Activated CD4-positive, alpha-beta memory T cell treated with anti-CD3 and anti-CD28 coated beads, Interleukin-2, amount 10 ng/mL, durations not matched to agents 7 days and 5 days (primary cell): Measurements from ENCODE around the gene SRBD1. TPM values are rescaled to one million over a fixed set of nuclear protein-coding genes. Genes with fewer than 3 reads are reported as not detected.

Experiments used
- CTCF ChIA-PET: fragments of 350-600 bp; sonication (Branson Sonifier 250); formaldehyde crosslinking; loops from one replicate; lab custom pipeline; 2021; ENCODE audit warnings: antibody characterized with exemption, inconsistent platforms; lab: Charles Lee
- POLR2A ChIA-PET: fragments of 350-600 bp; sonication (Branson Sonifier 250); formaldehyde crosslinking; loops from one replicate; lab custom pipeline; 2021; ENCODE audit warnings: antibody characterized with exemption; lab: Charles Lee
- DNase-seq: peaks from one replicate; pipeline ENCODE4 v3.0.0-alpha.2; 2020
- H3K27ac Mint-ChIP-seq: one replicate; pipeline ENCODE4 v1.8.0; 2021; ENCODE audit warnings: mild to moderate bottlenecking, mixed read lengths
- H3K27me3 Mint-ChIP-seq: one replicate; pipeline ENCODE4 v1.8.0; 2021; ENCODE audit warnings: mixed read lengths
- H3K36me3 Mint-ChIP-seq: one replicate; pipeline ENCODE4 v1.8.0; 2021; ENCODE audit warnings: low read depth, mixed read lengths
- H3K4me1 Mint-ChIP-seq: one replicate; pipeline ENCODE4 v1.8.0; 2021; ENCODE audit warnings: mixed read lengths
- H3K4me3 Mint-ChIP-seq: one replicate; pipeline ENCODE4 v1.8.0; 2021; ENCODE audit warnings: mild to moderate bottlenecking, mixed read lengths
- H3K9me3 Mint-ChIP-seq: one replicate; pipeline ENCODE4 v1.8.0; 2021; ENCODE audit warnings: mixed read lengths
- total RNA-seq, 2 experiments: library from RNA; stranded (reverse); gene quantifications; one replicate each; pipeline ENCODE4 v1.2.3, GENCODE V29; 2021

SRBD1 gene
- total RNA-seq, 2 experiments from 2014 or later, result 18.1 to 18.9 TPM

- Mint-ChIP-seq H3K36me3 (peaks cover 26% of the 10 kb centered on the region), H3K9me3 (no peaks in the 10 kb centered on the region), H3K27ac (no peak overlapping the region), H3K4me3 (no peak overlapping the region), H3K27me3 (no peaks in the 10 kb centered on the region), H3K4me1 (peaks cover 12% of the 10 kb centered on the region)
- ChIA-PET CTCF (no interaction called here), POLR2A (no interaction called here)
- no peak for DNase-seq
Measured at GRCh38 chr2:45559436-45559835, 51.6 kb downstream of the SRBD1 start.

GRCh38 chr2:45554742-45555140 lies 56.3 kb downstream of the SRBD1 start:
- Mint-ChIP-seq H3K4me1 (peaks cover 28% of the 10 kb centered on the region), H3K36me3 (peaks cover 50% of the 10 kb centered on the region), H3K27me3 (no peaks in the 10 kb centered on the region), H3K27ac (peak overlapping the region; percentile 61), H3K4me3 (no peak overlapping the region), H3K9me3 (no peaks in the 10 kb centered on the region)
- ChIA-PET POLR2A (interaction anchor here (2.6 kb wide), 1 partner anchor 13 kb away, joined by 17 read pairs; no protein-coding TSS in a partner anchor), CTCF (interaction anchor here (0.9 kb wide), 2 partner anchors 60 to 573 kb away, joined by 3 to 4 read pairs; no protein-coding TSS in a partner anchor)
- DNase-seq, result no peak

GRCh38 chr2:45554073-45554741 lies 56.9 kb downstream of the SRBD1 start:
- ChIA-PET CTCF (interaction anchor here (0.9 kb wide), 2 partner anchors 59 to 572 kb away, joined by 3 to 4 read pairs; no protein-coding TSS in a partner anchor), POLR2A (interaction anchor here (2.6 kb wide), 1 partner anchor 13 kb away, joined by 17 read pairs; no protein-coding TSS in a partner anchor)
- H3K36me3 Mint-ChIP-seq, result peaks cover 47% of the 10 kb centered on the region
- H3K9me3 Mint-ChIP-seq, result no peaks in the 10 kb centered on the region
- no peak for DNase-seq
- H3K27ac Mint-ChIP-seq, result peak overlapping the region; percentile 61
- peaks cover 28% of the 10 kb centered on the region for H3K4me1 Mint-ChIP-seq
- H3K4me3 Mint-ChIP-seq, result no peak overlapping the region
- H3K27me3 Mint-ChIP-seq, result no peaks in the 10 kb centered on the region

- Mint-ChIP-seq H3K27ac (no peak overlapping the region), H3K9me3 (no peaks in the 10 kb centered on the region), H3K4me3 (no peak overlapping the region), H3K36me3 (peaks cover 47% of the 10 kb centered on the region), H3K27me3 (no peaks in the 10 kb centered on the region), H3K4me1 (peaks cover 28% of the 10 kb centered on the region)
- POLR2A ChIA-PET, result no interaction called here
- no peak for DNase-seq
- CTCF ChIA-PET, result no interaction called here
Measured at GRCh38 chr2:45551862-45552261, 59.2 kb downstream of the SRBD1 start.

- Mint-ChIP-seq H3K36me3 (peaks cover 59% of the 10 kb centered on the region), H3K27ac (no peak overlapping the region), H3K9me3 (peaks cover 8% of the 10 kb centered on the region), H3K27me3 (no peaks in the 10 kb centered on the region), H3K4me1 (peaks cover 2% of the 10 kb centered on the region), H3K4me3 (no peak overlapping the region)
- POLR2A ChIA-PET, result no interaction called here
- no peak for DNase-seq
- CTCF ChIA-PET, result no interaction called here
Measured at GRCh38 chr2:45545943-45546342, 65.1 kb downstream of the SRBD1 start.

- ChIA-PET CTCF (interaction anchor here (0.9 kb wide), 1 partner anchor 39 kb away, joined by 3 read pairs; no protein-coding TSS in a partner anchor), POLR2A (no interaction called here)
- peaks cover 8% of the 10 kb centered on the region for H3K9me3 Mint-ChIP-seq
- H3K4me3 Mint-ChIP-seq, result no peak overlapping the region
- H3K36me3 Mint-ChIP-seq, result peaks cover 57% of the 10 kb centered on the region
- no peaks in the 10 kb centered on the region for H3K27me3 Mint-ChIP-seq
- no peaks in the 10 kb centered on the region for H3K4me1 Mint-ChIP-seq
- DNase-seq, result no peak
- H3K27ac Mint-ChIP-seq, result no peak overlapping the region
Measured at GRCh38 chr2:45543257-45543656, 67.8 kb downstream of the SRBD1 start.

- CTCF ChIA-PET, result no interaction called here
- DNase-seq, result no peak
- no peak overlapping the region for H3K27ac Mint-ChIP-seq
- no peaks in the 10 kb centered on the region for H3K4me1 Mint-ChIP-seq
- H3K4me3 Mint-ChIP-seq, result no peak overlapping the region
- no peaks in the 10 kb centered on the region for H3K27me3 Mint-ChIP-seq
- peaks cover 8% of the 10 kb centered on the region for H3K9me3 Mint-ChIP-seq
- H3K36me3 Mint-ChIP-seq, result peaks cover 65% of the 10 kb centered on the region
- POLR2A ChIA-PET, result no interaction called here
Measured at GRCh38 chr2:45542013-45542412, 69.1 kb downstream of the SRBD1 start.

GRCh38 chr2:45541450-45541849 lies 69.6 kb downstream of the SRBD1 start:
- POLR2A ChIA-PET, result interaction anchor here (0.7 kb wide), 1 partner anchor 26 kb away, joined by 3 read pairs; no protein-coding TSS in a partner anchor
- Mint-ChIP-seq H3K4me3 (no peak overlapping the region), H3K9me3 (peaks cover 8% of the 10 kb centered on the region), H3K27ac (no peak overlapping the region), H3K36me3 (peaks cover 62% of the 10 kb centered on the region), H3K27me3 (no peaks in the 10 kb centered on the region), H3K4me1 (no peaks in the 10 kb centered on the region)
- CTCF ChIA-PET, result no interaction called here
- DNase-seq, result no peak

- Mint-ChIP-seq H3K27ac (no peak overlapping the region), H3K4me3 (no peak overlapping the region), H3K9me3 (peaks cover 8% of the 10 kb centered on the region), H3K36me3 (peaks cover 58% of the 10 kb centered on the region), H3K4me1 (no peaks in the 10 kb centered on the region), H3K27me3 (no peaks in the 10 kb centered on the region)
- ChIA-PET POLR2A (interaction anchor here (0.7 kb wide), 1 partner anchor 27 kb away, joined by 3 read pairs; no protein-coding TSS in a partner anchor), CTCF (no interaction called here)
- no peak for DNase-seq
Measured at GRCh38 chr2:45540942-45541341, 70.1 kb downstream of the SRBD1 start.

- peaks cover 25% of the 10 kb centered on the region for H3K36me3 Mint-ChIP-seq
- POLR2A ChIA-PET, result no interaction called here
Measured at GRCh38 chr2:45533771-45534170, 77.3 kb downstream of the SRBD1 start.

GRCh38 chr2:45532181-45532580 lies 78.9 kb downstream of the SRBD1 start:
- CTCF ChIA-PET, result no interaction called here
- no peaks in the 10 kb centered on the region for H3K27me3 Mint-ChIP-seq
- no peaks in the 10 kb centered on the region for H3K4me1 Mint-ChIP-seq
- H3K36me3 Mint-ChIP-seq, result peaks cover 22% of the 10 kb centered on the region
- H3K4me3 Mint-ChIP-seq, result no peak overlapping the region
- no peak for DNase-seq
- no peaks in the 10 kb centered on the region for H3K9me3 Mint-ChIP-seq
- POLR2A ChIA-PET, result no interaction called here
- H3K27ac Mint-ChIP-seq, result no peak overlapping the region

More at GRCh38 chr2:45533771-45534170, 77.3 kb downstream of the SRBD1 start:
- H3K27ac Mint-ChIP-seq, result no peak overlapping the region
- no peaks in the 10 kb centered on the region for H3K27me3 Mint-ChIP-seq
- no peak overlapping the region for H3K4me3 Mint-ChIP-seq
- no peak for DNase-seq
- H3K4me1 Mint-ChIP-seq, result no peaks in the 10 kb centered on the region
- no peaks in the 10 kb centered on the region for H3K9me3 Mint-ChIP-seq
- CTCF ChIA-PET, result no interaction called here

- no peaks in the 10 kb centered on the region for H3K27me3 Mint-ChIP-seq
- H3K36me3 Mint-ChIP-seq, result peaks cover 23% of the 10 kb centered on the region
- DNase-seq, result no peak
- H3K4me1 Mint-ChIP-seq, result no peaks in the 10 kb centered on the region
- no peak overlapping the region for H3K27ac Mint-ChIP-seq
- ChIA-PET POLR2A (no interaction called here), CTCF (no interaction called here)
- H3K9me3 Mint-ChIP-seq, result no peaks in the 10 kb centered on the region
- no peak overlapping the region for H3K4me3 Mint-ChIP-seq
Measured at GRCh38 chr2:45524016-45524415, 87.1 kb downstream of the SRBD1 start.

- H3K27me3 Mint-ChIP-seq, result no peaks in the 10 kb centered on the region
- no peak overlapping the region for H3K27ac Mint-ChIP-seq
- H3K36me3 Mint-ChIP-seq, result peaks cover 11% of the 10 kb centered on the region
- CTCF ChIA-PET, result interaction anchor here (1.1 kb wide), 1 partner anchor 24 kb away, joined by 8 read pairs; no protein-coding TSS in a partner anchor
- POLR2A ChIA-PET, result no interaction called here
- no peak overlapping the region for H3K4me3 Mint-ChIP-seq
- no peak for DNase-seq
- H3K4me1 Mint-ChIP-seq, result no peaks in the 10 kb centered on the region
- H3K9me3 Mint-ChIP-seq, result no peaks in the 10 kb centered on the region
Measured at GRCh38 chr2:45518546-45518945, 92.5 kb downstream of the SRBD1 start.
